HG03025 (cell line): ENCODE results near the gene PCARE.
"Not testable (repeated sequence)": the region's sequence is repeated elsewhere in the genome, so short reads cannot be mapped to it uniquely, and the experiment has no call there.

Experiments
- ATAC-seq: cut with Tn5 transposase; IDR thresholded peaks from one replicate; pipeline ENCODE4 v1.9.1; 2021; ENCODE audit warnings: mild to moderate bottlenecking, moderate library complexity; ENCODE audit not compliant: unreplicated experiment, low FRiP score

PCARE gene

GRCh38 chr2:29100564-29100963, 26.2 kb upstream of the PCARE start:
- no peak for ATAC-seq

GRCh38 chr2:29097569-29097968, 23.2 kb upstream of the PCARE start:
- no peak for ATAC-seq

- ATAC-seq: no peak
Observed at GRCh38 chr2:29096969-29097368, 22.6 kb upstream of the PCARE start.

DNA sequence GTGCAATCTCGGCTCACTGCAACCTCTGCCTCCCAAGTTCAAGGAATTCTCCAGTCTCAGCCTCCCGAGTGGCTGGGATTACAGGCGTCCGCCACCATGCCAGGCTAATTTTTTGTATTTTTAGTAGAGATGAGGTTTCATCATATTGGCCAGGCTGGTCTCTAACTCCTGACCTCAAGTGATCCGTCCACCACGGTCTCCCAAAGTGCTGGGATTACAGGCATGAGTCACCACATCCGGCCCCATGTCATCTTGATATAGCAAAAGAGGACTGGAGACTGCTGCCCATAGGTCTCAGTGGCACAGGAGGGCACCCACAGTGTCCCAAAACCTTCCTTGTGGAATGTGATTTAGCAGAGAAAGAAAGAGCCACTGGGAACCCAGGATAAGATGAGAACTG, 16.0 kb upstream of the PCARE start:
- ATAC-seq: not testable (repeated sequence)

DNA sequence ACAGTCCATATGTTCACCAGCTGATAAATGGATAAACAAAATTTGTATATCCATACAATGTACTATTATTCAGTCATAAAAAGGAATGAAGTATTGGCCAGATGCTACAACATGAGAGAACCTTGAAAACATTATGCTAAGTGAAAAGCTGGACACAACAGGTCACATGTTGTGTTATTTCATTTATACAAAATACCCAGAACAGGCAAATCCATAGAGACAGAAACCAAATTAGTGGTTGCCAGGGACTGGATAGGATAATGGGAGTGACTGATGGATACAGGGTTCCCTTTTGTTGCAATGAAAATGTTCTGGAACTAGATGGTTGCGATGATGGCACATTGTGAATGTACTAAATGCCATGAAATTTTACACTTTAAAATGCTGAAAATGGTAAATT, 10.2 kb upstream of the PCARE start:
- ATAC-seq: no peak

- no peak for ATAC-seq
Observed at GRCh38 chr2:29082804-29083495, 8.6 kb upstream of the PCARE start.

DNA sequence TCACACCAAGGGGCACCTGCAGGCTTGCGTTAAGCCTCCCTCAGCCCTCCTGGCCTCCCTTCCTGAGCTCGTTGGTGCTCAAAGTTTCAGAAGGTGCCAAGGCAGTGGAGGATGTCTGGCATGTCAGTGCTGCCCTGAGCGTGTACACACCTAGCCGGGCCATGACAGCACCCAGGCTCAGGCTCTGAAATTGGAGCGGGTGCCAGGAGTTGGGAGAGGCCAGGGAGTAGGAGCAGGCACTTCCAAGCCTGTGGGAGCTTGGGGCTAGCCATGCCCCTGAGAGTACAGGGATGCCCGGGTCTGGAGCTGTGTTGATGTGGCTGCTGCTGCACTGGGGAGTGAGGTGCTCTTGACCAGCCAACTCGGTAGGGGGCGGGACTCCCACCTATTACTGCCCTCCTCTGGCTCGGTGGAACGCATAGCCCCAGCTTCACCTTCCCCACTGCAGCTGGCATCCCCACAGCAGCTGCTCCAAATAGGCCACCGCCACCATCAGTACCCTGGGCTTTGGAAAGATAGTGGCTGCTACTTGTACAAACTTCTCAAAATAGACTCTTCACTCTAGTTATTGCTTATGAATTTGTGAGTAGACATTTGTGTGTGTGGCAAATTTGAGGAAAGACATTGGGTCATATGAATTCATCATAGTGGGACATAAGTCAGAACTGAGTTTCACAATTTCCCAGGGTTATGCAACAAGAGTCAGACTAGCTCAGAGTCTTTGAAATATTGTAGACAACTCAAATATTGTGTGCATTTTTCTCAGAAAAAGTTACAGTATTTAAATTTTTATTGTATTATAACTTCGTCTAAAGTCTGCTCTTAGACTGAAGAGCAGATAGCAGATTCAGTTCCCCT, 6.8 kb upstream of the PCARE start:
- no peak for ATAC-seq

DNA sequence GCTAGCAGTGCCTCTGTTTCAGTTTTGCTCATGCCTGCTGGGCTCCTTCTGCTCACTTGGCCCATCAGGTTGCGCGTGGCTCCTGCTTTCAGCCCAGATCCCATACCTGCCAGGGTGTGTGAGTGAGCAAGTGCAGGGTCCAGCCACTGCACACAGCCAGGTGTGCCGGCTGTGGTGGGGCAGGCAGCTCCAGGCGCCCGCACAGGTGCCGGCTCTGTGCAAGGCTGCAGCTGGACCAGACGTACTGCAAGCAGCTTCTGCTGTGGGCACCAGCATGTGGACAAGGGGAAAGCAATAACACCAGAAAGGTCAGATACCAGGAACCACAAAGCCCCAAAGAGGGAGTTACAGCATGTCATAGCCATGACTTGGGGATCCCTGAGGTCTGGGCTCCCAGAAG, 5.6 kb upstream of the PCARE start:
- no peak for ATAC-seq

DNA sequence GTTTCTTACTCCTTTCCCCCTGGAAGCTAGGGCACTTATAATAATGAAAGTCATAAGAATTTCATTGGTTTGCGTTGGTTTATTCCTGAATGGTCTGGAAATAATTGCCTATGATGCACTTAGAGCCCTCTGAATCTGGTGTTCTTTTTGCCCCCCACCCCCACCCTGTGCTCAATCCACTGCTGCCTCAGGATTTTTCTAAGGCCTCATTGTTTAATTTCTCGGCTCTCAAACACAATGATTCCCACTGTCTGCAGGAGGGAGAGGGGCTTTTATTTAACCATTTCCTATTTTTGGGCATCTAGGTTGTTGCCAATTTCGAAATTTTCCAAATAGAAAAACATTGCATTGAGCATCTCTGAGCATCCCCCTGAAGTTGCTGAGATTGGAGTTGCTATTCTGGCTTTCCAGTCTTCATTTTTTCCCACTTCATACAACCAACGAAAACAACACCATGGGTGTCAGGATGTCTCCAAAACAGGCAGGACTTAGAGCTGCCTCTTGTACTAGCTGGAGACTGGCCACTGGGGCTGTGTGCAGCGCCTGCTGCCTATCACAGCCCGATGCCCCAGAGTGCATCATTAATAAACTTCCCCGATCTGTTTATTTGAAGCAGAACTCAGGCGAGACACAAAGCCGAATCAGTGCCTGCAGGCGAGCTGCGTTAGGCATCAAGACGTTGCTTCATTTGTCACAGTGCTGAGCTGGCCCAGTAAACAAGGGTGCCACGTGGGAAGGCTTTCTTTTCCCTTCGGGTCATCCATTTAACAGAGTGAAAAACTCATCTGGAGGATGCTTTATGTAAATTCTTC, 1.8 kb upstream of the PCARE start:
- ATAC-seq: no peak

- ATAC-seq: no peak
Observed at GRCh38 chr2:29073933-29074332, 390 bp downstream of the PCARE start.

- ATAC-seq: no peak
Observed at GRCh38 chr2:29072971-29073725, 1.2 kb downstream of the PCARE start.

- no peak for ATAC-seq
Observed at GRCh38 chr2:29072251-29072650, 2.1 kb downstream of the PCARE start.

GRCh38 chr2:29071032-29071975, 3.0 kb downstream of the PCARE start:
- ATAC-seq: no peak

DNA sequence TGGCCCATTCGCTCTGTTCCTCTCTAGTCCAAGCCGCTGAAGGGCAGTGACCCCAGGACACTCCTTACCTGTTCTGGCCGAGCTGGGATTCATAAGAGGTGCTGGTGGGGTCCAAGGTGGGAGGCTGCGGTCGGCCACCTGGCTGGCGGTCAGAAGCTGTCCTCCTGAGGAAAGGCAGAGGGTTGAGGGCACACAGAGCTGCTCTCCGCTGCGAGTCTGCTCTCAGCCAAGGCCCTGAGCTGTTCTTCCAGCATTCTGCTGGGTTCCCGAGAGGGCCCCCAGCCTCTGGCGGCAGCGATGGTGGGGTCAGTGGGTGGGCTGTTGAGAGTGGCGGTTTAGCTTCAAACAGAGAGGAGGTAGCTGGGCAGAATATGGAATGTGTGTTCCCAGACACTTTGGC, 3.8 kb downstream of the PCARE start:
- ATAC-seq: no peak

DNA sequence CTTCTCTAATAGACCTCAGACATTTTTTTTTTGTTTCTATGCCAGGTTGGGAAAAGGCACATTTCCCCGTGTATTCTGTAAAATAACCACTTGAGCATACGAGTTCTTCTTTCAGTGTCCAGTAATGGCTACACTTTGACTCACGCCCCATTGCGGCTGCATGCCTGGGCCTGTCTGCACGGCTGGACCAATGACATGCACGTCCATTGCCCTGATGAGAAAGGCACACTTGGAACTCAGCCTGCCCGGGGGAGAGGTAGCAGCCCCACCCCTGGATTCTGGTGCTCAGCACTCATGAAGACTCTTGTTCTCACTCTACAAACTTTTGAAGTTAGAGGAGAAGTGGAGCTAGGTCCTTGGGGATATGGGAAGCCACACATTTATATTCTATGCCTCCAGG, 5.8 kb downstream of the PCARE start:
- ATAC-seq: no peak

GRCh38 chr2:29066997-29067605, 7.2 kb downstream of the PCARE start:
- no peak for ATAC-seq

GRCh38 chr2:29066271-29066860, 8.0 kb downstream of the PCARE start:
- no peak for ATAC-seq

- ATAC-seq: no peak
Observed at GRCh38 chr2:29065068-29065811, 9.1 kb downstream of the PCARE start.
